ENCODE data around the gene ORM2.

- TF ChIP-seq CTCF (IDR thresholded peaks at IDR 0.05) (no peak), POLR2A (IDR thresholded peaks at IDR 0.05) (no peak)
These were observed 16.5 kb upstream of the ORM2 start for GRCh38 chr9:114313186-114313585.

Measured in suprapubic skin (tissue), 3 donors.